HepG2 (cell line): Measurements from ENCODE around the gene RAB36. TPM values are rescaled to one million over a fixed set of nuclear protein-coding genes. Genes with fewer than 3 reads are reported as not detected.

Source experiments
- ATAC-seq: fragments of 200-7000 bp; cut with Tn5 transposase; 3 replicates; pipeline ENCODE4 v1.9.1; 2020; ENCODE audit warnings: mild to moderate bottlenecking, moderate library complexity
- BruUV-seq: library from RNA; stranded (reverse); fragments of 400-500 nt; replicated peaks from 2 replicates; lab custom pipeline; 2021; lab: Mats Ljungman, UMichigan
- CTCF ChIA-PET: fragments of 300-600 bp; formaldehyde crosslinking; extraction: SDS; loops from one replicate; lab custom pipeline; 2021; ENCODE audit warnings: low total read pairs, inconsistent platforms, low intra/inter-chr PET ratio; lab: Yijun Ruan, JAX
- POLR2A ChIA-PET: fragments of 350-600 bp; sonication (Branson Sonifier 250); formaldehyde crosslinking; loops from one replicate; lab custom pipeline; 2020; ENCODE audit warnings: antibody characterized with exemption, inconsistent platforms; lab: Yijun Ruan, JAX
- DNase-seq: peaks from one replicate; pipeline ENCODE4 v3.0.0-alpha.2; 2015; ENCODE audit warnings: low spot score
- FAIRE-seq: peaks from 3 replicates; lab custom pipeline; 2011; peaks lifted over from hg19 to GRCh38; lab: Jason Lieb, UNC
- H2AFZ ChIP-seq: one replicate; pipeline ENCODE4 v1.6.1; 2011; ENCODE audit warnings: low read length, inconsistent platforms
- H3K27ac ChIP-seq: fragments of 300-600 bp; 3 replicates; pipeline ENCODE4 v1.8.0; 2011; ENCODE audit warnings: mixed run types, mild to moderate bottlenecking, mixed read lengths, low read length, inconsistent platforms; ENCODE audit not compliant: insufficient read depth; ENCODE audit errors: extremely low read length
- H3K27me3 ChIP-seq, 2 experiments: fragments of 200-600 bp in 1 of 2; 2 replicates in 1 of 2; 3 replicates in 1 of 2; pipeline versions ENCODE4 v1.6.0 to v1.8.0; 2011; ENCODE audit warnings: low read length in 2 of 2, mild to moderate bottlenecking in 2 of 2, moderate library complexity in 2 of 2, inconsistent platforms in 1 of 2; ENCODE audit not compliant: insufficient read depth in 2 of 2, control insufficient read depth in 1 of 2
- H3K36me3 ChIP-seq, 2 experiments: fragments of 200-600 bp in 1 of 2; replicated peaks in 1 of 2; 2 replicates in 1 of 2; 3 replicates in 1 of 2; pipeline versions ENCODE4 v1.5.1 to v1.8.0; 2011; ENCODE audit warnings: low read length in 2 of 2, inconsistent platforms in 1 of 2; ENCODE audit not compliant: insufficient read depth in 2 of 2, control insufficient read depth in 1 of 2
- H3K4me1 ChIP-seq: 2 replicates; pipeline ENCODE4 v1.5.1; 2012; ENCODE audit warnings: low read length, inconsistent platforms; ENCODE audit not compliant: insufficient read depth
- H3K4me2 ChIP-seq: 2 replicates; pipeline ENCODE4 v1.6.0; 2011; ENCODE audit warnings: low read depth, low read length, inconsistent platforms
- H3K4me3 ChIP-seq, 3 experiments: fragments of 200-600 bp in 1 of 3; sonication (generic), shearing (Covaris generic) in 1 of 3; replicated peaks in 1 of 3; 2 replicates each; pipeline ENCODE4 v1.5.1; 2011 to 2016; ENCODE audit warnings: low read length in 3 of 3, inconsistent platforms in 2 of 3, low read depth in 2 of 3, mild to moderate bottlenecking in 2 of 3, control low read depth in 1 of 3, mixed read lengths in 1 of 3; ENCODE audit not compliant: insufficient read depth in 1 of 3
- H3K79me2 ChIP-seq: one replicate; pipeline ENCODE4 v1.6.1; 2011; ENCODE audit warnings: low read length, inconsistent platforms; ENCODE audit not compliant: insufficient read depth
- H3K9ac ChIP-seq: 2 replicates; pipeline ENCODE4 v1.6.0; 2011; ENCODE audit warnings: mild to moderate bottlenecking, low read depth, low read length, inconsistent platforms; ENCODE audit not compliant: insufficient read depth
- H3K9me3 ChIP-seq: 2 replicates; pipeline ENCODE4 v1.5.1; 2012; ENCODE audit warnings: mild to moderate bottlenecking, low read length
- H4K20me1 ChIP-seq: 2 replicates; pipeline ENCODE4 v1.6.0; 2011; ENCODE audit warnings: inconsistent platforms, mild to moderate bottlenecking, low read length, moderate library complexity; ENCODE audit not compliant: insufficient read depth
- CCDC6 ChIP-seq: sonication (generic); formaldehyde crosslinking; IDR thresholded peaks from 2 replicates; pipeline ENCODE4 v1.8.1; 2022; ENCODE audit warnings: mild to moderate bottlenecking, missing genetic modification reagents, moderate library complexity
- GABPA ChIP-seq, 2 experiments: IDR thresholded peaks; 2 replicates each; pipeline ENCODE4 v1.6.1; 2011 to 2016; ENCODE audit warnings: low read depth in 2 of 2, low read length in 1 of 2, missing biosample characterization in 1 of 2, missing genetic modification characterization in 1 of 2
- ZNF468 ChIP-seq: sonication (generic); formaldehyde crosslinking; IDR thresholded peaks from 2 replicates; pipeline ENCODE4 v1.8.0; 2022; ENCODE audit warnings: mild to moderate bottlenecking, moderate library complexity, missing genetic modification reagents
- ZNF782 ChIP-seq: sonication (generic); formaldehyde crosslinking; IDR thresholded peaks from 2 replicates; pipeline ENCODE4 v1.4.0; 2020; ENCODE audit warnings: missing genetic modification reagents, mild to moderate bottlenecking, borderline replicate concordance
- WGBS: methylation state at CpG from one replicate; pipeline ENCODE4 v1.1.6; 2017; ENCODE audit warnings: low lambda C conversion rate; 5-methylcytosine and 5-hydroxymethylcytosine counted together
- in situ Hi-C: cut with HindIII; loops from 2 replicates; pipeline ENCODE4 v1.10.0; 2017; ENCODE audit warnings: low pct_unique_long_range_greater_than_20kb; ENCODE audit not compliant: extremely low pct_ligation_motif_present
- intact Hi-C: fragments of 100-400 bp; cut with micrococcal nuclease; formaldehyde crosslinking; loops from one replicate; pipeline ENCODE4 v1.10.0; 2022; ENCODE audit not compliant: unreplicated experiment
- polyA plus RNA-seq, 8 experiments: library from polyadenylated mRNA; depleted of rRNA in 3 of 8; stranded (reverse) in 7 of 8; unstranded in 1 of 8; fragments of >200 nt; fragmentation: Illumina TruSeq in 4 of 8; extraction: Trizol in 4 of 8; gene quantifications; 2 replicates each; pipeline versions ENCODE4 v1.2.1 to v1.2.3, GENCODE V29; 2011 to 2016; ENCODE audit warnings: low read depth in 4 of 8, missing spikeins in 1 of 8, mixed read lengths in 1 of 8; ENCODE audit not compliant: insufficient read depth in 1 of 8
- total RNA-seq, 5 experiments: library from RNA; depleted of rRNA; stranded (reverse); fragments of >200 nt; fragmentation: Illumina TruSeq; extraction: Trizol; gene quantifications; 2 replicates each; pipeline ENCODE4 v1.2.3, GENCODE V29; 2016; ENCODE audit warnings: low read depth in 1 of 5
- TF ChIP-seq, protein P1 (sequence below): sonication (generic); formaldehyde crosslinking; conservative IDR thresholded peaks from 2 replicates; pipeline ENCODE4 v1.4.0; 2020; ENCODE audit warnings: missing genetic modification reagents

RAB36 gene
- total and polyA plus RNA-seq, 2 of the 13 experiments (the other 11 are each of a cell fraction or from before 2014, with no cell fraction given) = 0.24 to 0.86 TPM

DNA sequence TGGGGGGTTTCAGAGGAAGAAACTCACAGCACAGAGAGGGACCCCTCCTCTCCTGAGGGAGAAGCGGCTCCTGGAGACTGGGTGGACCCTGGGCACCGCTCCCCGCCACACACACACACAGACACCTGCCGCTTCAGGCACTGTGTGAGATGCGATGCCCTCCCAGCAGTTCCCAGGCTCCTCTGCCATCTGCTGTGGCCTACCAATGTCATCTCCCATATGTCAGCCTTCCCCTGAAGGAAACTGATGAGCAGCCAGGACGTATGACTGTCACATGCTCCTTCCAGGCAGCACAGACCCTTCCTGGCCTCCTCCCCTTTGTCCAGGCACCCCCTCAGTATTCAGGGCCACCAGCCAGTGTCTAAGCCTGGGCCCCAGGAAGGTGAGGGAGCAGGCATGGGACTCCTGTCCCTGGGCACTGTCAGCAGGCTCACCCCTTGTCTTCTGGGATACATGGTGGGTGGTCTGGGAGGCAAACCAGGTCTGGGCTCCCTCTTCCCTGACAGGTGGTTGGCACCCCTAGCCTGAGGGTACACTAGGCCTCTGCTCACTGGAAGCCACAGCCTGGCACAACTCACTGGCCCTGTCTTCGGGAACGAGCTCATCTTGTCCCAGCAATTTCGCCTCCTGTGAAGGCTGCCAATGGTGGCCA, 23.2 kb downstream of the RAB36 start:
- ATAC-seq = no peak
- H3K4me3 ChIP-seq = no peak overlapping the region
- no peaks in the 10 kb centered on the region for H4K20me1 ChIP-seq
- no peak for TF ChIP-seq ZNF468
- TF ChIP-seq, protein P1, sequence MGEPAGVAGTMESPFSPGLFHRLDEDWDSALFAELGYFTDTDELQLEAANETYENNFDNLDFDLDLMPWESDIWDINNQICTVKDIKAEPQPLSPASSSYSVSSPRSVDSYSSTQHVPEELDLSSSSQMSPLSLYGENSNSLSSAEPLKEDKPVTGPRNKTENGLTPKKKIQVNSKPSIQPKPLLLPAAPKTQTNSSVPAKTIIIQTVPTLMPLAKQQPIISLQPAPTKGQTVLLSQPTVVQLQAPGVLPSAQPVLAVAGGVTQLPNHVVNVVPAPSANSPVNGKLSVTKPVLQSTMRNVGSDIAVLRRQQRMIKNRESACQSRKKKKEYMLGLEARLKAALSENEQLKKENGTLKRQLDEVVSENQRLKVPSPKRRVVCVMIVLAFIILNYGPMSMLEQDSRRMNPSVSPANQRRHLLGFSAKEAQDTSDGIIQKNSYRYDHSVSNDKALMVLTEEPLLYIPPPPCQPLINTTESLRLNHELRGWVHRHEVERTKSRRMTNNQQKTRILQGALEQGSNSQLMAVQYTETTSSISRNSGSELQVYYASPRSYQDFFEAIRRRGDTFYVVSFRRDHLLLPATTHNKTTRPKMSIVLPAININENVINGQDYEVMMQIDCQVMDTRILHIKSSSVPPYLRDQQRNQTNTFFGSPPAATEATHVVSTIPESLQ (CRISPR knock-in tag) = no peak
- TF ChIP-seq ZNF782 (CRISPR knock-in tag) = no peak
- peaks cover 37% of the 10 kb centered on the region for H3K4me1 ChIP-seq
- no peak for FAIRE-seq
- no peaks in the 10 kb centered on the region for H3K79me2 ChIP-seq
- 95% methylated on average over 4 of the region's 9 CpGs for WGBS
- no peak for DNase-seq
- BruUV-seq = no TSS peak
- H3K27me3 ChIP-seq = no peaks in the 10 kb centered on the region
- in situ Hi-C loops (loop anchor here (25.0 kb wide), 1 partner anchor 394 kb away; no protein-coding TSS in a partner anchor), intact Hi-C loops (no loop called here)
- ChIA-PET POLR2A (no interaction called here), CTCF (no interaction called here)
- H3K9ac ChIP-seq = no peak overlapping the region
- H3K9me3 ChIP-seq = no peaks in the 10 kb centered on the region
- no peak overlapping the region for H3K4me2 ChIP-seq
- no peak overlapping the region for H2AFZ ChIP-seq
- H3K36me3 ChIP-seq = 0 out of 5 replicates have a peak, but pooled peaks cover 0 to 4% of the 10 kb centered on the region in 2 experiments
- H3K27ac ChIP-seq = no peak overlapping the region

DNA sequence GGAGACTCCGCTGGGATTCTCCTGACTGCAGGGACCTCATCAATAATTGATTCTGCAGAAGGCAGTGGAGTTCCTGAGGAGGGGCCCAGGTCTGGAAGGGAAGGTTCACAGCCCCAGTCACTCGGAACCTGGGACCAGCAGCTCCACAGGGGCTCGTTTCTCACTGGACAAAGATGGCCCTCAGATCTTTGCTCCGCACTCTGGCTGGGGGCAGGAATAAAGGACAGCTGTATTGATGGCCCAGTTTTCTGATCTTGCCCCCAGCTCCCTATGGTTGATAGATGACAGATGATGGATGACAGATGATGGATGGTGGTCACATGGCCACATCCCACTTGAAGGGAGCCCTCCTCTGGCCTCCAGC, 23.7 kb downstream of the RAB36 start:
- ChIA-PET POLR2A (no interaction called here), CTCF (no interaction called here)
- TF ChIP-seq GABPA (IDR thresholded peaks at IDR 0.05; ENCODE audit: low read depth, low read length) (no peak), GABPA (CRISPR knock-in tag; IDR thresholded peaks at IDR 0.05; ENCODE audit: low read depth) (no peak), CCDC6 (CRISPR knock-in tag) (no peak)

More for the DNA sequence above, 23.7 kb downstream of the RAB36 start:
- Histone ChIP-seq H3K4me2 (no peak overlapping the region), H3K27me3 (no peaks in the 10 kb centered on the region), H3K36me3 (0 out of 5 replicates have a peak, but pooled peaks cover 0 to 4% of the 10 kb centered on the region in 2 experiments), H3K4me3 (no peak overlapping the region), H3K27ac (no peak overlapping the region), H3K4me1 (peaks cover 37% of the 10 kb centered on the region), H2AFZ (no peak overlapping the region), H3K9ac (no peak overlapping the region), H3K79me2 (no peaks in the 10 kb centered on the region), H3K9me3 (no peaks in the 10 kb centered on the region), H4K20me1 (no peaks in the 10 kb centered on the region)
- ATAC-seq (no peak), DNase-seq (no peak), FAIRE-seq (no peak)
- 94% methylated on average over 3 of the region's 4 CpGs for whole genome bisulfite sequencing
- intact Hi-C loops = no loop called here
- in situ Hi-C loops = loop anchor here (25.0 kb wide), 1 partner anchor 393 kb away; no protein-coding TSS in a partner anchor
- no TSS peak for BruUV-seq
